Parathyroid adenoma (tissue), 2 donors: ENCODE data around the gene KLHL1.

Source experiments
- H2AFZ ChIP-seq: fragments of 300-600 bp; sonication (generic); one replicate; pipeline ENCODE4 v1.7.0; 2017; ENCODE audit warnings: antibody characterized with exemption, mild to moderate bottlenecking
- H3K27ac ChIP-seq: fragments of 300-600 bp; sonication (generic); one replicate; pipeline ENCODE4 v1.7.0; 2017
- H3K27me3 ChIP-seq: fragments of 300-600 bp; sonication (generic); one replicate; pipeline ENCODE4 v1.7.0; 2017; ENCODE audit warnings: low read length; ENCODE audit not compliant: control insufficient read depth, insufficient read depth
- H3K36me3 ChIP-seq: fragments of 300-600 bp; sonication (generic); one replicate; pipeline ENCODE4 v1.7.0; 2017; ENCODE audit warnings: low read length; ENCODE audit not compliant: control insufficient read depth, insufficient read depth
- H3K4me1 ChIP-seq: fragments of 300-600 bp; sonication (generic); one replicate; pipeline ENCODE4 v1.7.0; 2017; ENCODE audit warnings: control low read depth
- H3K4me2 ChIP-seq: fragments of 300-600 bp; sonication (generic); one replicate; pipeline ENCODE4 v1.7.0; 2017; ENCODE audit warnings: low read length
- H3K4me3 ChIP-seq: fragments of 300-600 bp; sonication (generic); one replicate; pipeline ENCODE4 v1.7.0; 2017; ENCODE audit warnings: low read depth, low read length
- H3K79me2 ChIP-seq: fragments of 300-600 bp; sonication (generic); one replicate; pipeline ENCODE4 v1.7.0; 2017; ENCODE audit warnings: control low read depth
- H3K9ac ChIP-seq: fragments of 300-600 bp; sonication (generic); one replicate; pipeline ENCODE4 v1.7.0; 2017; ENCODE audit warnings: mild to moderate bottlenecking
- H3K9me3 ChIP-seq: fragments of 300-600 bp; sonication (generic); one replicate; pipeline ENCODE4 v1.7.0; 2017; ENCODE audit warnings: low read length; ENCODE audit not compliant: control insufficient read depth
- CTCF ChIP-seq: fragments of 300-600 bp; sonication (generic); IDR thresholded peaks from one replicate; pipeline ENCODE4 v1.7.0; 2017; ENCODE audit warnings: antibody characterized with exemption, mild to moderate bottlenecking
- donor health status: primary hyperparathyroidism.

KLHL1 gene

GRCh38 chr13:69796256-69796655 is 312.0 kb downstream of the KLHL1 start:
- no peak overlapping the region for H3K4me3 ChIP-seq
- H3K27me3 ChIP-seq = no peaks in the 10 kb centered on the region
- H3K27ac ChIP-seq = no peak overlapping the region
- no peak overlapping the region for H2AFZ ChIP-seq
- H3K79me2 ChIP-seq = no peaks in the 10 kb centered on the region
- no peaks in the 10 kb centered on the region for H3K4me1 ChIP-seq
- H3K9me3 ChIP-seq = no peaks in the 10 kb centered on the region
- TF ChIP-seq CTCF = no peak
- no peak overlapping the region for H3K9ac ChIP-seq
- H3K4me2 ChIP-seq = no peak overlapping the region
- no peaks in the 10 kb centered on the region for H3K36me3 ChIP-seq

- Histone ChIP-seq H3K4me3 (no peak overlapping the region), H3K9ac (no peak overlapping the region), H3K36me3 (no peaks in the 10 kb centered on the region), H3K79me2 (no peaks in the 10 kb centered on the region), H2AFZ (no peak overlapping the region), H3K27ac (no peak overlapping the region), H3K9me3 (no peaks in the 10 kb centered on the region), H3K27me3 (no peaks in the 10 kb centered on the region), H3K4me1 (no peaks in the 10 kb centered on the region), H3K4me2 (no peak overlapping the region)
- no peak for TF ChIP-seq CTCF
Observed at GRCh38 chr13:69793783-69794453, 314.3 kb downstream of the KLHL1 start.

- Histone ChIP-seq H3K4me1 (no peaks in the 10 kb centered on the region), H3K9ac (no peak overlapping the region), H3K4me3 (no peak overlapping the region), H3K4me2 (no peak overlapping the region), H3K27me3 (no peaks in the 10 kb centered on the region), H3K9me3 (no peaks in the 10 kb centered on the region), H3K27ac (no peak overlapping the region), H3K79me2 (no peaks in the 10 kb centered on the region), H3K36me3 (no peaks in the 10 kb centered on the region), H2AFZ (no peak overlapping the region)
- TF ChIP-seq CTCF = no peak
Observed at GRCh38 chr13:69776937-69777336, 331.3 kb downstream of the KLHL1 start.

GRCh38 chr13:69769608-69770007 is 338.6 kb downstream of the KLHL1 start:
- Histone ChIP-seq H3K79me2 (no peaks in the 10 kb centered on the region), H3K9me3 (no peaks in the 10 kb centered on the region), H3K27me3 (no peaks in the 10 kb centered on the region), H3K4me1 (no peaks in the 10 kb centered on the region), H3K4me3 (no peak overlapping the region), H3K4me2 (no peak overlapping the region), H2AFZ (no peak overlapping the region), H3K36me3 (no peaks in the 10 kb centered on the region), H3K9ac (no peak overlapping the region), H3K27ac (no peak overlapping the region)
- no peak for TF ChIP-seq CTCF

GRCh38 chr13:69761581-69761980 is 346.7 kb downstream of the KLHL1 start:
- Histone ChIP-seq H3K36me3 (no peaks in the 10 kb centered on the region), H3K9me3 (no peaks in the 10 kb centered on the region), H3K4me1 (no peaks in the 10 kb centered on the region), H3K27me3 (no peaks in the 10 kb centered on the region), H3K9ac (no peak overlapping the region), H3K4me2 (no peak overlapping the region), H3K79me2 (no peaks in the 10 kb centered on the region), H2AFZ (no peak overlapping the region), H3K27ac (no peak overlapping the region), H3K4me3 (no peak overlapping the region)
- TF ChIP-seq CTCF = no peak
